Loucy (cell line): ENCODE data around the gene ZNF362.

Source experiments
- EZH2phosphoT487 ChIP-seq: fragments of 200-600 bp; IDR thresholded peaks from 2 replicates; pipeline ENCODE4 v1.6.1; 2018; ENCODE audit warnings: antibody characterized with exemption, mild to moderate bottlenecking, moderate library complexity, borderline replicate concordance
- TF ChIP-seq, protein P1 (sequence below): fragments of 200-600 bp; sonication (generic); conservative IDR thresholded peaks from 2 replicates; pipeline ENCODE4 v1.5.1; 2014; ENCODE audit warnings: mild to moderate bottlenecking, antibody characterized with exemption, low read length

GRCh38 chr1:33349081-33349759 lies 92.9 kb downstream of the ZNF362 start:
- TF ChIP-seq, protein P1, sequence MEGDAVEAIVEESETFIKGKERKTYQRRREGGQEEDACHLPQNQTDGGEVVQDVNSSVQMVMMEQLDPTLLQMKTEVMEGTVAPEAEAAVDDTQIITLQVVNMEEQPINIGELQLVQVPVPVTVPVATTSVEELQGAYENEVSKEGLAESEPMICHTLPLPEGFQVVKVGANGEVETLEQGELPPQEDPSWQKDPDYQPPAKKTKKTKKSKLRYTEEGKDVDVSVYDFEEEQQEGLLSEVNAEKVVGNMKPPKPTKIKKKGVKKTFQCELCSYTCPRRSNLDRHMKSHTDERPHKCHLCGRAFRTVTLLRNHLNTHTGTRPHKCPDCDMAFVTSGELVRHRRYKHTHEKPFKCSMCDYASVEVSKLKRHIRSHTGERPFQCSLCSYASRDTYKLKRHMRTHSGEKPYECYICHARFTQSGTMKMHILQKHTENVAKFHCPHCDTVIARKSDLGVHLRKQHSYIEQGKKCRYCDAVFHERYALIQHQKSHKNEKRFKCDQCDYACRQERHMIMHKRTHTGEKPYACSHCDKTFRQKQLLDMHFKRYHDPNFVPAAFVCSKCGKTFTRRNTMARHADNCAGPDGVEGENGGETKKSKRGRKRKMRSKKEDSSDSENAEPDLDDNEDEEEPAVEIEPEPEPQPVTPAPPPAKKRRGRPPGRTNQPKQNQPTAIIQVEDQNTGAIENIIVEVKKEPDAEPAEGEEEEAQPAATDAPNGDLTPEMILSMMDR, result no peak
- TF ChIP-seq EZH2phosphoT487, result no peak
